OCI-LY1 (cell line): Measurements from ENCODE around the gene MRPL45.

Source experiments
- H2AFZ ChIP-seq: fragments of 200-600 bp; sonication (generic), shearing (Covaris generic); 2 replicates; pipeline ENCODE4 v1.6.0; 2014; ENCODE audit warnings: antibody characterized with exemption, mild to moderate bottlenecking, low read length
- H3F3A ChIP-seq: fragments of 200-600 bp; sonication (generic), shearing (Covaris generic); 2 replicates; pipeline ENCODE4 v1.6.0; 2014; ENCODE audit warnings: mild to moderate bottlenecking, antibody characterized with exemption, low read length, moderate library complexity; ENCODE audit not compliant: insufficient read depth
- H3K27ac ChIP-seq: fragments of 200-600 bp; sonication (generic); 2 replicates; pipeline ENCODE4 v1.5.1; 2014; ENCODE audit warnings: low read length, mixed run types, mild to moderate bottlenecking, low read depth; ENCODE audit not compliant: poor library complexity, severe bottlenecking
- H3K27me3 ChIP-seq: fragments of 200-600 bp; sonication (generic); 2 replicates; pipeline ENCODE4 v1.6.0; 2014; ENCODE audit warnings: antibody characterized with exemption, mild to moderate bottlenecking, low read length, moderate library complexity; ENCODE audit not compliant: insufficient read depth
- H3K36me3 ChIP-seq: fragments of 200-600 bp; sonication (generic); 2 replicates; pipeline ENCODE4 v1.6.1; 2014; ENCODE audit warnings: mild to moderate bottlenecking, antibody characterized with exemption, low read length, moderate library complexity, mixed read lengths; ENCODE audit not compliant: insufficient read depth
- H3K4me1 ChIP-seq: fragments of 200-600 bp; sonication (generic); 2 replicates; pipeline ENCODE4 v1.5.1; 2014; ENCODE audit warnings: mild to moderate bottlenecking, low read length, moderate library complexity; ENCODE audit not compliant: insufficient read depth, severe bottlenecking
- H3K4me2 ChIP-seq: fragments of 200-600 bp; sonication (generic), shearing (Covaris generic); 2 replicates; pipeline ENCODE4 v1.6.1; 2014; ENCODE audit warnings: low read length
- H3K4me3 ChIP-seq: fragments of 200-600 bp; sonication (generic); 2 replicates; pipeline ENCODE4 v1.5.1; 2014; ENCODE audit warnings: low read length, low read depth, mild to moderate bottlenecking, mixed read lengths; ENCODE audit not compliant: poor library complexity, severe bottlenecking
- H3K79me2 ChIP-seq: fragments of 200-600 bp; shearing (Covaris generic); 2 replicates; pipeline ENCODE4 v1.6.1; 2016; ENCODE audit warnings: mixed run types, low read length, mixed read lengths; ENCODE audit not compliant: insufficient read depth
- H3K9ac ChIP-seq: fragments of 200-600 bp; sonication (generic), shearing (Covaris generic); 2 replicates; pipeline ENCODE4 v1.6.1; 2014; ENCODE audit warnings: mild to moderate bottlenecking, low read length, mixed read lengths
- H3K9me2 ChIP-seq: fragments of 200-600 bp; sonication (generic), shearing (Covaris generic); 2 replicates; pipeline ENCODE4 v1.6.1; 2014; ENCODE audit warnings: low read depth, mild to moderate bottlenecking, low read length, mixed read lengths
- H3K9me3 ChIP-seq: fragments of 200-600 bp; shearing (Covaris generic); 2 replicates; pipeline ENCODE4 v1.6.1; 2014; ENCODE audit warnings: low read length, mixed read lengths
- H4K20me1 ChIP-seq: fragments of 200-600 bp; sonication (generic), shearing (Covaris generic); 2 replicates; pipeline ENCODE4 v1.6.0; 2016; ENCODE audit warnings: mild to moderate bottlenecking, low read length; ENCODE audit not compliant: insufficient read depth
- EZH2 ChIP-seq: fragments of 200-600 bp; sonication (generic), shearing (Covaris generic); IDR thresholded peaks from 2 replicates; pipeline ENCODE4 v1.8.0; 2017; ENCODE audit warnings: borderline replicate concordance, mixed run types, mild to moderate bottlenecking, antibody characterized with exemption, low read length, moderate library complexity, mixed read lengths
- TF ChIP-seq, protein P1 (sequence below): fragments of 200-600 bp; sonication (generic), shearing (Covaris generic); IDR thresholded peaks from 2 replicates; pipeline ENCODE4 v1.5.1; 2017; ENCODE audit warnings: mild to moderate bottlenecking, antibody characterized with exemption, low read length, moderate library complexity, mixed read lengths

The MRPL45 gene

DNA sequence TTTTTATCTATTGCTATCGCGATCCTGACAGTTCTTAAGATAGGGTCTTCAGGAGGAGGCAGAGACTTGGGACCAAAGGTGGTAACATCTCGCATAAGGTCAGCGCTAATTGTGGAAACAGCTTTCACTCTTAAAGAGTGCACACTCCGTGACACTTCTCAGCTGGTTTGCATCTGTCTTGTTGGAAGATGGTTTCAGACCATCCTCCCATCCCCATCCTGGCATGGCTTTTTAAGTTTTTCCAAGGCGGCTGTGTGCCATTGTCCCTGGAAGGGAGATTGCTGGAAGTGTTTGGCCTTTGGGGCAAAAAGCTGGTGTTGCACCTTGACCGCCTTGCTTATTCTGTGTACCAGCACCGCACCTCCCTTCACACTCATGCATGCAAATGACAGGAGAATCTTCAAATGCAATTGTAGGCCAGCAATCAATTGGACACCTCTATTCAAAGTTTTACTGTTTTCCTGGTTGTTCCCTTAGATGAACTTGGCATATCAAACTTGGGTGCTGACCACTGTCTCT lies 56.2 kb downstream of the MRPL45 start:
- Histone ChIP-seq H3K9me2 (no peaks in the 10 kb centered on the region), H3K27me3 (no peaks in the 10 kb centered on the region), H3F3A (peaks cover 3% of the 10 kb centered on the region; the same call in 1 of the 2 replicates), H3K27ac (no peak overlapping the region), H4K20me1 (no peaks in the 10 kb centered on the region), H3K4me1 (peaks cover 33% of the 10 kb centered on the region), H2AFZ (no peak overlapping the region), H3K9me3 (no peaks in the 10 kb centered on the region), H3K79me2 (no peaks in the 10 kb centered on the region), H3K4me2 (peak overlapping the region; percentile 98), H3K36me3 (no peaks in the 10 kb centered on the region), H3K4me3 (peak overlapping the region; percentile 87), H3K9ac (peak overlapping the region; percentile 84; the same call in 1 of the 2 replicates)
- no peak for TF ChIP-seq EZH2
- TF ChIP-seq, protein P1, sequence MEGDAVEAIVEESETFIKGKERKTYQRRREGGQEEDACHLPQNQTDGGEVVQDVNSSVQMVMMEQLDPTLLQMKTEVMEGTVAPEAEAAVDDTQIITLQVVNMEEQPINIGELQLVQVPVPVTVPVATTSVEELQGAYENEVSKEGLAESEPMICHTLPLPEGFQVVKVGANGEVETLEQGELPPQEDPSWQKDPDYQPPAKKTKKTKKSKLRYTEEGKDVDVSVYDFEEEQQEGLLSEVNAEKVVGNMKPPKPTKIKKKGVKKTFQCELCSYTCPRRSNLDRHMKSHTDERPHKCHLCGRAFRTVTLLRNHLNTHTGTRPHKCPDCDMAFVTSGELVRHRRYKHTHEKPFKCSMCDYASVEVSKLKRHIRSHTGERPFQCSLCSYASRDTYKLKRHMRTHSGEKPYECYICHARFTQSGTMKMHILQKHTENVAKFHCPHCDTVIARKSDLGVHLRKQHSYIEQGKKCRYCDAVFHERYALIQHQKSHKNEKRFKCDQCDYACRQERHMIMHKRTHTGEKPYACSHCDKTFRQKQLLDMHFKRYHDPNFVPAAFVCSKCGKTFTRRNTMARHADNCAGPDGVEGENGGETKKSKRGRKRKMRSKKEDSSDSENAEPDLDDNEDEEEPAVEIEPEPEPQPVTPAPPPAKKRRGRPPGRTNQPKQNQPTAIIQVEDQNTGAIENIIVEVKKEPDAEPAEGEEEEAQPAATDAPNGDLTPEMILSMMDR: no peak

DNA sequence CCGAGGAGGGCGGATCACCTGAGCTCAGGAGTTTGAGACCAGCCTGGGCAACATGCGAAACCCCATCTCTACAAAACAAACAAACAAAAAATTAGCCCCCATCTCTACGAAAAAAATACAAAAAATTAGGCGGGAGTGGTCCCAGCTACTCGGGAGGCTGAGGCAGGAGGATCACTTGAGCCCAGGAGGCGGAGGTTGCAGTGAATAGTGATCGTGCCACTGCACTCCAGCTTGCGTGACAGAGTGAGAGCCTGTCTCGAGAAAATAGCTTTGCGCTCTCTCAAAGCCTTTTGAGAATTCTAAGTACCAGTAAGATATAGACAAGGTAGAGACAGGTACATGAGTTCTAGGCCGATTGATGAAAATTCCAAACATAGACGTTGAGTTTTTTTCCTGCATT lies 56.7 kb downstream of the MRPL45 start:
- Histone ChIP-seq H3K79me2 (no peaks in the 10 kb centered on the region), H3K9ac (no peak overlapping the region), H2AFZ (no peak overlapping the region), H4K20me1 (no peaks in the 10 kb centered on the region), H3K27me3 (no peaks in the 10 kb centered on the region), H3K4me2 (peak overlapping the region; percentile 25; the same call in 1 of the 2 replicates), H3K36me3 (no peaks in the 10 kb centered on the region), H3K9me2 (no peaks in the 10 kb centered on the region), H3F3A (peaks cover 3% of the 10 kb centered on the region; the same call in 1 of the 2 replicates), H3K4me3 (no peak overlapping the region), H3K9me3 (no peaks in the 10 kb centered on the region), H3K27ac (no peak overlapping the region), H3K4me1 (peaks cover 33% of the 10 kb centered on the region)
- TF ChIP-seq, protein P1: no peak
- no peak for TF ChIP-seq EZH2

DNA sequence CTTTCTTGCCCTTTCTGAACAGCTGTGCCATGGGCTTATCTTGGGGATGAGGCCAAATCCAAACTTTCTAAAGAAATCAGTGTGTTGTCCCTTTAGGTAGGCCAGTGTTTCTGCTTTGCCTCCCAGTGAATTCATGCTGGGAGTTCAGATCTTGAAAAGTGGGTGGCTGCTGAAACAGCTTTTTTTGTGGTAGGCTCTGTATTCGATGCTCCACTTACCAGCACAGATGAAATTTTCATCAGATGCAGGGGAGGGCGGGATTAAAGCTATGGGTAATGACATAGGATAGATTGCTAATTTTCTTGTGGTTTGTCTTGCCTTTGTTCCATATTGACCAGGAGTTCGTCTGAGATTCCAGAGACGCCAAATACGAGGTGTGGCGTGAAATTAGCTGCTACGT lies 57.5 kb downstream of the MRPL45 start:
- H3K27me3 ChIP-seq: no peaks in the 10 kb centered on the region
- no peaks in the 10 kb centered on the region for H3K79me2 ChIP-seq
- H4K20me1 ChIP-seq: no peaks in the 10 kb centered on the region
- H3K36me3 ChIP-seq: no peaks in the 10 kb centered on the region
- H2AFZ ChIP-seq: no peak overlapping the region
- H3F3A ChIP-seq: peaks cover 3% of the 10 kb centered on the region; the same call in 1 of the 2 replicates
- H3K9me3 ChIP-seq: no peaks in the 10 kb centered on the region
- H3K9ac ChIP-seq: no peak overlapping the region
- H3K4me2 ChIP-seq: peak overlapping the region; percentile 25; the same call in 1 of the 2 replicates
- no peak overlapping the region for H3K4me3 ChIP-seq
- H3K27ac ChIP-seq: no peak overlapping the region
- no peaks in the 10 kb centered on the region for H3K9me2 ChIP-seq
- H3K4me1 ChIP-seq: peaks cover 33% of the 10 kb centered on the region
- TF ChIP-seq, protein P1: no peak
- no peak for TF ChIP-seq EZH2
